MM.1S (cell line): Measurements from ENCODE around the gene USP13.

Source experiments
- CTCF ChIP-seq: fragments of 300-600 bp; sonication (generic); IDR thresholded peaks from 2 replicates; pipeline ENCODE4 v1.5.1; 2016; ENCODE audit warnings: antibody characterized with exemption, low read length, mixed read lengths
- EZH2 ChIP-seq: fragments of 300-600 bp; sonication (generic); optimal IDR thresholded peaks from 2 replicates; pipeline ENCODE3; 2017; ENCODE audit warnings: low read depth, mild to moderate bottlenecking, antibody characterized with exemption, low read length, mixed read lengths

DNA sequence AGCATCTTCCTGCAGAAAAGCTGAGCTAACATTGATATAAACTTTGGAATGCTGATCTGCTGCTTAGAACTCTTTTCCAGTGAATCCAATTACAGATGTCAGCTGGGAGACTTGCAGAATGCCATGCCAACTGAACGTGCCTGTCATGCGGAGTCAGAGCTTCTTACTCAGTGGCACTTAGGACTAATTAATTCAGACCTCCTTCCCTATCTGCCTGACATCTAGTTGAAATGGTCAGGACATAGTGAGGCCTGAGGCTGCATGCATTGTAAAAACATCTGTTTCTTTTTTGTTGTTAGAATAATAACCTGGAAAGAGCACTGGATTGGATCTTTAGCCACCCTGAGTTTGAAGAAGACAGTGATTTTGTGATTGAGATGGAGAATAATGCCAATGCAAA is 112.6 kb downstream of the USP13 start:
- no peak for TF ChIP-seq CTCF
- no peak for TF ChIP-seq EZH2
